ENCODE data around the gene RASA3.

RASA3 gene

GRCh38 chr13:113977976-113978375 is 154.4 kb downstream of the RASA3 start:
- ATAC-seq: no peak

DNA sequence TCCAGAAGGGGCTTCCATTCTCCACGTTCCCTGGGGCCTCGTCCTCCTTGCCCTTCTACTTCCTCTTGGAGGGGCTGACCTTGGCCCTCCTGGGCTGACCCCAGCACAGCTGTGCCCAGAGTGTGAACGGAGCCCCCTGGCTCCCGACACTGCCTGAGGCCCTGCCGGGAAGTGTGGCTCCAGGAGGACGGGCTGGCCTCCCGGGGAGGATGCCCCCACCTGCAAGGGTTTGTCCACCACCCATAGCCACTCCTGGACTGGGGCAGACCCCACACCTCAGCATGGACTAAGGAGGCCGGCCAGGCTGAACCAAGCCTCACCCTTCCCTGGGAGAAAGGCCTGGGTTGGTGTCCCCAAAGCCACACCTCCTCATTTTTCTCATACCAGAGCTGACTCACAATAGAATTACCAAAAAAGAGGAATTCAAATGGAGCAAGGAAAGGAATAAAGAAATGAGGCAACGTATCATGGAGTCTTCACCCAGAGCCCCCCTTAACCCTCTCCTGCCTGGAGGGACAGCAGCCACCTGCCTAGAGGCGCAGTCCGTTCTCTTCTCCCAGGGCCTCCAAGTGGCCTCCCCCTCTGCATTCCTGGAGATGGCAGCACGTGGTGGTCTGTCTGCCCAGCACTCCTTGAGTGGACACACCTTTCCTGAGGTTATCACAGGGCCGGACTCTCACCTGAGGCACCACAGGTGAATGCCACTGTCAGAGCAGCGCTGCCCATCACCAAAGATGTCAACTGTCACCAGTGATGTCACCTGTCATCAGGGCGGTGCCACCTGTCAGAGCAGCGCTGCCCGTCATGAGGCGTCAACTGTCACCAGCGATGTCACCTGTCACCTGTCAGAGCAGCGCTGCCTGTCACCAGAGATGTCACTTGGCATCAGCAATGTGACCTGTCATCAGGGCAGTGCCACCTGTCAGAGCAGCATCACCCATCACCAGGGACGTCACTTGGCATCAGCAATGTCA is 155.4 kb downstream of the RASA3 start:
- no peak for ATAC-seq

- ATAC-seq: no peak
These were observed 157.0 kb downstream of the RASA3 start for GRCh38 chr13:113975416-113975815.

DNA sequence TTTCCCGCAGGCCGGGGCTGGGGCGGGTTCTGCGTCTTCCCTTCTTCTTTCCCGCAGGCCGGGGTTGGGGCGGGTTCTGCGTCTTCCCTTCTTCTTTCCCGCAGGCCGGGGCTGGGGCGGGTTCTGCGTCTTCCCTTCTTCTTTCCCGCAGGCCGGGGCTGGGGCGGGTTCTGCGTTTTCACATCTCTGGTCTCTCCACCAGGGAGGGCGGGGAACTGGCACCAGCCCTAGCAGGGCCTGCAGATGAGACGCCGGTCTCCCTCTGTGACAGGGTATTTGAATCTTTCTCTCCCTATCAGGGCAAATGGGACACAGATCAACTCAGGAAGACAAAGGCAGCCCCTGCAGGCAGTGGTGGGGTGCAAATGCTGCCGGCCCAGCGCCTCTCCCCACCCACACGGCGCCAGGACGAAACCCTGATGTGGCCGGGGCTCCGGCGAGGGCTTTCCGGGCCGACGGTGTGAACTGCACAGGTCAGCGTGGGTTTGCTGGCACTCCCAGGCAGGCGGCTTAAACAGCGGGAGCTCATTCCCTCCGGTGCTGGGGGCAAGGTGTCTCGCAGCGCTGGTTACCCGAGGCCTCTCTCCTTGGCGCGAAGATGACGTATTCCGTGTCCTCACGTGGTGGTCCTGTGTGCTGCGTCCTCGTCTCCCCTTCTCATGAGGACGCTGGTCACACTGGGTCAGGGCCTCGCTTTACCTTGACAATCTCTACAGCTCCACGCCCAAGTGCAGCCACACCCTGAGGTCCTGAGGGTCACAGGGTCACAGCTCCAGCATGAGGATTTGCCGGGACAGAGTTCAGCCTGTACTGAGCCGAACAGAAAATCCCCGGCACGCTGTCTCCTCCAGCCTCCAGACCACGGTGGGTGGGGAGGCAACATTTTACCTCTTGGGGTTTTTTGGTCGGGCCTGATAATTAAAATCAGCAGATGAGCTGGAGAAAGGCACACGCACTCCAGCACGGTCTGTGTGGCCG is 157.8 kb downstream of the RASA3 start:
- no peak for ATAC-seq

- ATAC-seq: no peak
These were observed 158.9 kb downstream of the RASA3 start, which contains the start of gene C13orf46 for GRCh38 chr13:113973218-113974164. Gene C13orf46, minus strand, starts transcription at chr13:113974076. Its CDS starts 79 bp downstream, at chr13:113973997.

DNA sequence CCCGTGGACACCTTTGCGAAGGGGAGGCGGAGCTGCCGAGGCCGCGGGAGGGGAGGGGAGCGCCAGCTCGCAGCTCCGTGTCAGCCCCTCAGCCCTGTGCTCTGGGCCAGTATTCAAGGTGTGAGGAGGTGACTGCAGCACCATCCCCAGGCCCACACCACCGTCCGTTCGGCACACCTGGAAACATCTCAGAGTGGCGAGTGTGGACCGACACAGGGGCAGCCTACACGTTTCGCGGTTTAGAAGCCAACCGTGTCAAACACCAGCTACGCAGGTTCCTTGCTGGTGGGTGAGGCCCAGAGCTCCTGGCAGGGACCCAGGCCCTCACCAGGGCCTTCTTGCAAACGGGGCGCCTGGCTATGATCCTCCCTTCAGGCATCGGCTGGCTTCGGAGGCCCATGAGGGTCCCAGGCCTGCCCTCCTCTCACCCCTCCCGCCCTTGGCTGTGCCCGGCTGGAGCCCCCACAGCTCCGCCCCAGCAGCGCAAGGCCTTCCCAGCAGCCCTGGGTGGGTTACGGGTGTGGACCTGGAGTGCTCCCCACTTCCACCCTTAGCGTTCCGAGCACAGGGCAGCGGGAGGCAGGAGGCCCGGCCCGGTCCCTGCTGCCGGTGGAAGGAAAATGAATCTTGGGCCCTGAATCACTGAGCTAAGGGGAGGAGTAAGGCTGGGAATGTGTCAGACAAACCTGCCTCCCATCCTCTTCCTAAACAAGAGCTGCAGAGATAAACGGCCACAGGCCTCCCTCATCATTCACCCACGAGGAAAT is 159.8 kb downstream of the RASA3 start:
- ATAC-seq: no peak

DNA sequence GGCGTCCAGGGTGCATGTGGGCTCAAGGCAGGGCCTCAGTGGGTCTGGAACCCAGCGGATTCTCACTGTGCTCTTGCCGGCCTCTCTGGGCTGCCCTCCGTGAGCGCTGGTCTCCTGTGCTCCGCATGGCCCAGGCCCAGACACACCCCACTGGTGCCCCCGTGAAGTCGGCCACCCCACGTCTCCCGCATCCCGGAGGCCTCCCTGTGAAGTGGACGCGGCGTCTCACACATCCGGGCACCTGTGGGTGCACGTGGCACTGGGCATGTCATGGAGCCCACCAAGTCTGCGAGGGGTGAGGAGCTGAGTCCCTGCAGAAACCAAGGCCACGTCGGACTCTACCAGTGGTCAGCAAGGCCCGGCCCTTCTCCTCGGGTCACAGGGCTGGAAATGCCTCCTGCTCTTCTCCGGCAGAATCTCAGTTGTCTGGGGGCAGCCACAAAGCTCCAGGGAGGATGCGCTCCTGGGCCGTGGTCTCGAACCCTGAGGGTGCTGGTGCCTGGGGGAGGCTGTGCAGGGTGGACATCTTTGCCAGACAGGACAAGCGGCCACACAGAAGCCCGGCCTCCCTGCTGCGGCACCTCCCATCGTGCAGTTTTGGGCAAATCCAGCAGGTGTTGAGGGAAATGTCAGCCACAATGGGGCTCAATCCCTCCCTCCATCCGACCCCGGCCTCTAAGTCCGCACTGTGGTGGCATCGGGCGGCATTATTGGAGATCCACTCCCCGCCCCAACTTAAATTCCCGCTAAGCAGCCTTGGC is 160.8 kb downstream of the RASA3 start:
- ATAC-seq: no peak

- no peak for ATAC-seq
These were observed 161.5 kb downstream of the RASA3 start for GRCh38 chr13:113970810-113971470.

DNA sequence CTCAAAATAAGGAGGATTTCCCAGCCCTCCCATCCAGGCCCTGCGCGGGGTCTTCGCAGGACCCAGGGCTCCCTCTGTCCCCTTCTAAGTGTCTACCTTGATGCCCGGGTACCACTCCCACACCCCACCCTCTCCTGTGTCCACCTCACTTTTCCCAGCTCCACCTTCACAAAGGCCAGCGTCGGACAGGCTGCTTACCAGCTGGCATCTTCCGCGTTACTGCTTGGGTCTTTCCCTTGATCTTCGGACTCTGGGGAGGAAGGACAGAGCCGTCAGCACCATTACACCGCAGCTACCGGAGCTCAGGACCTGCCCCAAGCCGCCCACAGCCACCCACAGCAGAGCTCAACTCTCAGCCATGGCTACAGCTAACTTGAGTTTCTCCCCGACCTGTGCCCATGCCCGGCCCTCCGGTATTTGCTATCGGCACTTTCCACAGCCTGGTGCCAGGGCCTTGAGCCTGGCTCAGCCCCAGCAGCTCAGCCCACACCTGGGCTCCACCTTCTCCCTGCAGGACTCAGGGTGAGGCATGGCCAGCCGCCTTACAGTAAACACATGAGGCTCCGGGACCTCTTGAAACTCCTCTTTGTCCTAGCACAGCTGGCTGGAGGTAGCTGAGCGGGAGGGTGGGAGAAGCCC is 162.3 kb downstream of the RASA3 start:
- no peak for ATAC-seq

- ATAC-seq: no peak
These were observed 163.0 kb downstream of the RASA3 start for GRCh38 chr13:113969311-113969972.

- no peak for ATAC-seq
These were observed 163.7 kb downstream of the RASA3 start for GRCh38 chr13:113968463-113969310.

DNA sequence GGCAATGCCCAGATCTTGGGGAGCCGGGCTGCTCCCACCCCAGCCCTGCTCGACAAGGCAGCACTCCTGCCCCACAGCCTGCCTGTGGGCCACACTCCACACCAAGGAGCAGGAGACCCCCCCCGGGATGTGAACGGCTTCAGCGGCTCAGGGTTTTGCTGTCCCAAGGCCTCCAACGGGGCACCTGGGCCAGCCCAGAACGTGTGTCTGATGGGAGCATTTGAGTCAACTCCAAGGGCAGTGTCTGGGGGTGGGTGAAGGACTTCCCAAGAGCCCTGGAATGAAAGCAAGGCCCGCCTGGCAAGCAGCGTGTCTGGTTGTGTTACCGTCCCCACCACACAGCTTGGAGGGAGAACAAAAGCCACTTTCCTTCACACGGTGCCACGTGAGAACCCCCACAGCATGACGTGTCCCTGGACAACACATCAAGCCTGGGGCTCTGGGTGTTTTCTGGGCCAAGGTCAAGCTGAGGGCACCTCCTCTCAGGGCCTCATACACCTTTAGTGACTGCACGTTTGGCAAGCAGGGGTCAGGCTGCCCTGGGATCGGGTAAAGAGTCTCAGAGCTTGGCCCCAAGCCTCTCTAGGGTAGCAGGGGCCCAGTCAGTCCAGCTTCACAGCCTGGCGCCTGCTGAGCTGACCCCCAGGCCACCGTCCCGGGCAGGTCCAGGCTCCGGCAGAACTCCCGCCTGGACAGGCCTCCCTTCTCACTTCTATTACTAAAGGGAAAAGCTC is 164.5 kb downstream of the RASA3 start:
- no peak for ATAC-seq

DNA sequence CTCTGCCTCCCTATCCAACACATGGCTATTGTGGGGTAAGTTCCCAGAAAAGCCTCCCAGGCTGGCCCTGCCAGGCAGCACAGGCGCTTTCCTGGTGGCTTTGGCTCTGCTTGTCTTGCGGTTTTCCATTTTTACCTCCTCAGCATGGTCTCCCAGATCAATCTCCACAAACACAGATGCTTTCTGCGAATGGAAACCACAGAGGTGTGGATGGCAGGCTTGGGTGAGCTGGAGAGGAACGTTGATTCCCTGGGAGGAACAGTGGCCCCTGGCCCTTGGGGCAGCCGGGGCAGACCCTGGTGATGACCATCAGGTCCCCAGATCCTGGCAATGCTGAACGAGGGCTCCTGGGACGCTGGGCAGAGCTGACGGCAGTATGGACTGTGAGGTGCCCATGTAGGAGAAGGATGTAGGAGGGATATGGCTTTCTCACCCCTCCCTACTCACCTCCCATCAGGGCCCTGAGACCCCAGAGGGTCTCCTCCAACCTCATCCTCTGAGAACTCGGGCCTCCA is 165.2 kb downstream of the RASA3 start:
- ATAC-seq: no peak

- ATAC-seq: no peak
These were observed 166.2 kb downstream of the RASA3 start for GRCh38 chr13:113965968-113966884.

DNA sequence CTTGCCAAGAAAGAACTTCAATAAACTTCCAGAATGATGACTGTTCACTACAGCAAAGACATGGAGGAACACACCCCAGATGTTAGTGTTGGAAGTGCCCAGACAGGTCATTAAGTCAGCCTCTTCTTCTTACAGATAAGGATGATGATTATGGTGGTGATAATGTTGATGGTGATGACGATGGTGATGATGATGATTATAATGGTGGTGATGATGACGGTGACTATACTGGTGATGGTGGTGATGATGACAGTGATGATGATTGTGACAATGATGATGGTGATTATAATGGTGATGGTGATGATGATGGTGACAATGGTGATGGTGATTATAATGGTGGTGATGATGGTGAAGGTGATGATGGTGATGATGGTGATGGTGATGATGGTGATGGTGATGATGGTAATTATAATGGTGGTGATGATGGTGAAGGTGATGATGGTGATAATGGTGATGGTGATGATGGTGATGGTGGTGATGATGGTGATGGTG is 167.0 kb downstream of the RASA3 start:
- ATAC-seq: no peak
